Amniotic stem cell (primary cell): ENCODE measurements around the gene MAP4K4.
"Not testable (repeated sequence)": the region's sequence is repeated elsewhere in the genome, so short reads cannot be mapped to it uniquely, and the experiment has no call there.

Source experiments
- DNase-seq: peaks from one replicate; lab custom pipeline; 2025; lab: John Stamatoyannopoulos, UW

Gene MAP4K4

DNA sequence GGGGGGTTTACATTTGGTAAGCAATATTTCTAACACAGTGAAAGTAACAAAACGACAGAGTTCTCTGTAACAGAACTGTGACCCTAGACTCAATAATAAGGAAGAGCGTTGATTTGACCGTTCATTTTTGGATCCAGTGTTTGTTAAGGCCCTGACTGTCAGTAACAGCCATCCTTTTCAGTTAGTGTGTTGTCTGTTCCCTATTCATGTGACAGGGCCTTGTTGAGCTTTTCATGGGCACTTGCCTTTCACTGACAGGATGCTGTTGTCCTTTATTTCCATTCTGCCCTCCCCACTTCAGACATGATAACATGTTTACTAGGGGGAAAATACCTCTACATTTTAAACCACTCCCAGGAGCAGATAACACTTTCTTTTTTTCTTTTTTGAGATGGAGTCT lies 45.8 kb downstream of the MAP4K4 start:
- DNase-seq: no peak

DNA sequence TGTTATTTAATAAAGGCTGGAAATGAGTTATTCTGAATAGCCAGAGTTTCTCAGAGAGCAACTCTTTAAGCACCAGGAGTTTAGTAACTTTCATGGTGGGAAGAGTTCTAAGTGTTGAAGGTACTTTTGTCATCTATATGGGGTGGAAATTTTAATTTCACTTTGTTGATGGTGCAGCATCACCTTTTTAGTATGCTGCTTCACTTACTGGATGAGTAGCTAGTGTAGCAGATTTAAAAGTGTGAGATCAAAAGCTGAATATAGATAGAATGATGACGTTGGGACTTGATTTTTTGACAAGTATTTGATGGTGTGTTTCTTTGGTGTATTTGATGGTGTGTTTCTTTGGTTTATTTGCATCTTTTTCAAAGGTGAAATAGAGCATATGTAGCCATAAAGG lies 47.3 kb downstream of the MAP4K4 start:
- DNase-seq: no peak

DNA sequence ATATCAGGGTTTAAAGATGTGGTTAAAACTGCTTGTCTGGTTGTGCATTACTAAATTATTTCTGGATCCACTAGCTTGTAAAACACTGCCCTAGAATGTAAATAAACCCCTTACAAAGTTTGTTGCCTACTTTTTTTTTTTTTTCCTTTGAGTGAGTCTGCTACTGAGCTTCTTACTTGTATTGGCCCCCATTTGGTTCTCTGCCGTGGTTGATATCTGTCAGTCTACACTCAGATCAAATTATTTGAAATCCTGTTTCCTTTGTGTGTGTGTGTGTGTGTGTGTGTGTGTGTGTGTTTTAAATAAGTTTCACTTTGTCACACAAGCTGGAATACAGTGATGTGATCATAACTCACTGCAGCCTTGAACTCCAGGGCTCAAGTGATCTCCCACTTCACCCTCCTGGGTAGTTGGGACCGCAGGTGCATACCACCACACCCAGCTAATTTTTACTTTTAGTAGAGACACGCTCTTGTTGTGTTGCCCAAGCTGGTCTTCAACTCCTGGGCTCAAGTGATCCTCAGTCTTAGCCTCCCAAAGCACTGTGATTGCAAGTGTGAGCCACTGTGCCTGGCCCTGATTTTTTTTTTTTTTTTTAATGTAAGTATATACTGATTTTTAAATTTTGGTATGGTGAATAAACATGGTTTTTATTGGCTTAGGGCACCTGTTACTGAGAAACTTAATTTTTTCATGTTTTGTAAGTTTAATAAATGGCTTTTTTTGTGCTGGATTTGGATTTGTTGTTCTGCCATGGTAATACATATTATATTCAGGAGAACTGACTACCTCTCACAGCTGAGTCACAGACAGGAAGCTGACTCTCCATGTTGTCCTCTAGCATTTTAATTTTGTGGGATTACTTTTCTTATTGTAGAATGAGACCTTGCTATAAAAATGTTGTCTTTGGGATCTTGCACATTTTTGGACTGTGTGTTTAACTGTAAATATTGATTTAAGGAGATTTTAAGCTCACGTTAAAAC lies 48.5 kb downstream of the MAP4K4 start:
- DNase-seq: peak; percentile 26

- no peak for DNase-seq
Measured at GRCh38 chr2:101748000-101748399, 50.5 kb downstream of the MAP4K4 start.

GRCh38 chr2:101748462-101748861 lies 51.0 kb downstream of the MAP4K4 start:
- DNase-seq: not testable (repeated sequence)

- no peak for DNase-seq
Measured at GRCh38 chr2:101750688-101751087, 53.2 kb downstream of the MAP4K4 start.

DNA sequence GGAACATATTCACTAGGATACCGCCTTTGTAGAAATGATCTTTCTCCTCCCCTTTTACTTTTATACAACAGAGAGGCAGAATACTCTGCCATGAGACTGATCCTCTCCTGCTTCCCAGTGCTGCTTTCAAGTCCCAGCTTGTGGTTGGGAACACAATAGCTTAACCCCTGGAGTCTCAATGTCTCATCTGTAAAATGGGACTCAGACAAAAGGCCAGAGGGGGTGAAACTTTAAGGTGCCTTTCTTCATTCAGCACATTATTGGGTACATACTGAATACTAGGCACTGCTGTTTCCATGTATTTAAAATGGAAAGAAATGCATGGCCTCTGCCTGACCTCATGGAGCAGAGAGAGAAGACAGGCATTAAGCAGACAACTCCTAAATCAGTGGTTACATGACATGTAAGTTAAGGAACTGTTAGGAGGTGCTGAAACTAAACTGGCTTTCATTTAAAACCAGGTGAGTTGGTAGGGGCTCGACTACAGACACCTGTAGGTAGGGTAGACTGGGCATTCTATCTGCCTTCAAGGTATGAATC lies 53.8 kb downstream of the MAP4K4 start:
- DNase-seq: no peak

GRCh38 chr2:101751875-101752619 lies 54.5 kb downstream of the MAP4K4 start:
- no peak for DNase-seq

GRCh38 chr2:101752716-101753616 lies 55.5 kb downstream of the MAP4K4 start:
- no peak for DNase-seq

DNA sequence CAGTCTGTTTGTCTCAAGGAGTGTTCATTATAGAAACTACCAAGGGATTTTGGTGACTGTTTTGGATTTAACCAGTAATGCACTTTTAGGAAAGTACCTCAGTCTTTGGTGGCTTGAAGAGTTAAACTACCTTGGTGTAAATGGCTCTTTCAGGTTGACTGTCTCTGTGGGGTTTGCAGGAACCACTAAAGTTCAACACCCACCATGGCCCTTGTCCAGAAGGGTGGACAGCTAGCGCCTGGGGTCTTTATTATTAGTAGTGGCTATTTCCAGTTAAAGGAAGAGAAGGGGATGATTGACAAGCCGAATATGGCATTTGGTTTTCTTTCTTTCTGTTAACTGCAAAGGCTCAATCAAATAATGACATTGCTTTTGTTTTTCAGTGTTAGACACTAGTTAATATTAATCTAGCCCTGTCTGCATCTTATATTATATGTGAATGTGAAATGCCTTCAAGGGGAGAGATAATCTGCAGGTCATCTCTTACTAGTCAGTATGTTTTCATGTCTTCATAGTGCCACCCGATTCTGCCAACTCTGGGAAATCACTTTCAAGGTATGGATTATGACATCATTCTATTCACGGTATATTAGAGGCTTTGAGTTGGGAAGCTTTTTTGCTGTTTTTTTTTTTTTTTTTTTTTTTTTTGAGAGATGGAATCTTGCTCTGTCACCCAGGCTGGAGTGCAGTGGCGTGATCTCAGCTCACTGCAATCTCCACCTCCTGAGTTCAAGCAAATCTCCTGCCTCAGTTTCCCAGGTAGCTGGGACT lies 56.4 kb downstream of the MAP4K4 start:
- DNase-seq: no peak

GRCh38 chr2:101754618-101755017 lies 57.1 kb downstream of the MAP4K4 start:
- DNase-seq: no peak

GRCh38 chr2:101756266-101756665 lies 58.8 kb downstream of the MAP4K4 start:
- no peak for DNase-seq

- no peak for DNase-seq
Measured at GRCh38 chr2:101758001-101758400, 60.5 kb downstream of the MAP4K4 start.

DNA sequence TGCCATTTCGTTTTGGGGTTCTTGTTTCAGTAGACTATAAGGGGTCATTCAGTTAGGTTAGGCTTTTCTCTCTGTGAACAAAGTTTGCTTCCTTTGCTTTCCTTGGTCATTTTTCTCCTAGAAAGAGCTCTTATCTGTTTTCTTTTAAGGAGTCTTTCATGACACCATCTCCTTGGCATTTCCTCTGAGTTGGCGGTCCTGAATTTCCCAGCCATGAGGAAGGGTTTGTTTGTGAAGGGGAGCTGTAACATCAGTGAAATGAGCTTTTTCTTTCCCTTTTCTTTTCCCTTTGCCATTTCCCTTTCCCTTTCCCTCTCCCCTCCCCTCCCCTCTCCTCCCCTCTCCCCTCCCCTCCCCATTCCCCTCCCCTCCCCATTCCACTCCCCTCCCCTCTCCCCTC lies 61.7 kb downstream of the MAP4K4 start:
- peak; percentile 79 for DNase-seq

DNA sequence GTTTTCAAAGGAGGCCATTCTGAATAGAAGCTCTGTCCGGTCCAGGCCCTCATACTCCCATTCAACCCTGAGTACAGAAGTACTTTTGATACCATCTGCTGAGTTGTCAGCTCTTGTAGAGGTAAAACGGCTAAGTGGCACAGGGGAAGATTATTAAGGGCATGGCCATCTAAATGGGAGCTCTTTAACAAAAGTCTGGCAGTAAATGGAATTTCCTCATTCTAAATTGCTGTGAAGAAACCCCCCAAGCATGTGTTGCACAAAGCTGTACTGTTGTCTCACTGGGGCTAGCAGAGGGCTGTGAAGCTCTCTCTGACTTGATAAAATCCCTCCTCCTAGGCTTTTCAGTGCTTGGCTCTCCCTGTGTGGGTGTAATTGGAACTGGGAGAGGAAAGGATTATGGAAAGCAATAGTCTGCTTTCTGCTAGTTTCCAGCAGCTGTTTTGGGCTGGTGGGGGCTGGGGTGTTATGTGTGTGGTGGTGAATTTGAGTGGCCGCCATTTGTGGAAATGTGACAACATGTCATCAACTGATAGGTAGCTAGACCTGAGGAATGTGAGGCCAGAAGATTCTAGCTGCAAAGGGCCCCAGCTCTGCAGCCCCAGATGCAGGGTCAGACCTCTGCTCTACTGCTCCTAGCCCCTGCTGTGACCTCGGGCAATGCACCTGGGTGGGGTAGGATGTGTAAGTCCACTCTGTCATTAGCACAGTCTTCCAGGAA lies 65.1 kb downstream of the MAP4K4 start:
- no peak for DNase-seq

DNA sequence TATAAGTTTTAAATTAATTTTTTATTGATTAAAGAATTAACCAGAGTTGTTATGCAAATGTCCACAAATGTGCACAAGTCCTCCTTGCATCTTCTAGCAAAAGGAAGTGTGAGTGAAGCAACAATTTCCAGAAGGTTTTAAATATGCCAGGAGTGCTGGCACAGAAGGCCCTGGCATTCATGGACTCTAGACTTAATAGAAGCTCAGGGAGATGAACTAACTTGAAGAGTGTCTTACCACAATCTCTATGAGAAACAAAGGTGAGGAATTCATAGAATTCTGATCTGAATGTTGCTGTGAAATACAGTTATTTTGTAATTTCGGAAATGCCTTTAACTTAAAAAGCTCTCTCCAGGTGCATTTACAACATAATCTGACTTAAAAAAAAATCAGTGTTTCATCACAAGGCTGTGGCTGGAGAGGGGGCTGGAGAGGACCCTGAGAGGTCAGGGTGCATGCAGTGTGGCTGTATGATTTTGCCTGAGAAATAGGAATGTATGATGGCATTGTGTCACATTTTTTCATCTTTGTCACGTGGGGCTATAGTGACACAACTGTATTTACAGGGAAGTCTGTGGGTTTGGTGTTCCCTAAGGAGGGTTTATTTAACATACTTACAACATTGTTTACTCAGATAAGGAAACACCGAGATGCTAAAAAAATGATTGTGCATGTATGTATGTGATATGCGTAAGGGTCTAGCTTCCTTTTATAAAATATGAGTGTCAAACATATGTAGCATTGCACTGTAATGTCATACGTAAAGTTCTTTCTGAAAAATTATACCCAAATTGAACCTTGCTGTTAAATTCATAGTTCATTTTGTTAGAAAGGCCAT lies 66.2 kb downstream of the MAP4K4 start:
- DNase-seq: no peak

DNA sequence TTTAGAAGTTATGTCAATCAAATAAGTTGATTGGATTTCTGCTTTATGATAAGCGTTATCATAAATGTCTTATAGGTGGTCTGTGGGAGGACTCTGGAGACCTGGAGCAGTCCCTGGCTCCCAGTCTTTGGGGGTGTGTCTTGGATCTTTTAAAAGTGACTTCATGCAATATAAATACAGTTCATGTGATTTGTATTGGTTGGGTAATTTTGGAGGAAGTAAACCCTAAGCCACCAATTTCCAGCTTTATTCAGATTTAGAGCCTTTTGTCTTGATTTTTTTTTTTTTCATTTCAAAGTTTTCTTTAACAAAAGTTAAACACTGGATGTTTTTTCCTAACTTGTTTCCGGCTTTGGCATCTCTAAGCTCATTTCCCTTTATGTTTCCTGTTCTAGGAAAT lies 68.8 kb downstream of the MAP4K4 start:
- no peak for DNase-seq

DNA sequence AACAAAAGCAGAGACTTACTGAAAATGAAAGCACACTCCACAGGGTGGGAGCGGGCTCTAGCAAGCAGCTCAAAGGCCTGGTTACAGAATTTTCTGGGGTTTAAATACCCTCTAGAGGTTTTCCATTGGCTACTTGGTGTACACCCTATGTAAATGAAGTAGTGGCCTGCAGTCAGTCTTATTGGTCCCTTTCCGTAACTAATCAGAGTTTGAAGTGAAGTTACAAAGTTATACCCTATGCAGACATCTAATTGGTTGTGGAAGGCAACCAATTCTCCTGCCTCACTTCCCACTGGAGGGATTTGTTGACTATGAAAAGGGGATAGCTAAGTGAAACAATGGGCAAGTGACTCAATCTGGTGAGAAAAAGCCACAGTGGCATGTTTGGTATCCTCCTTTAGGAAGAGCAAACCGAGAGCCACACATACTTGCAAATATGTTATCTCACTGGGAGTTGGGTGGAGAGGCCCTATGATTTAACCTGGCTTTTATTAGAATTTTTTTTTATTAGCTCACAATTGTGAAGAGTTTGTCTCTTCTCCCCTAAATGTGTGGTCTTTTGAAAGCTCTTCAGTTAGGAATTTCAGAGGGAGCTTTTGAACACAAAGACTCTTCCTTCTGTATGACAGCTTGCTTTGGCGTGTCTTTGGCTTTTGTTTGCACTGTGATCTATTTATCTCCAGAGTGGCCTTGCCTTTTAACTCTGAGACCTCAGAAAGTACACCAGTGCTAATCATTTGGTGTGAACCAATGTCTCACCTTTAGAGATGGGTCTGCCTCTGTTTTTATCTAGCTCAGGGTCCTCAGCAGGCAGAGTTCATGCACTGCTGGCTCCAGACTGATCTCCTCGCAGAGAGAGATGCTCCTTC lies 69.6 kb downstream of the MAP4K4 start:
- peak; percentile 76 for DNase-seq
